GM10248 (cell line): Measurements from ENCODE around the gene BANP.
"Not testable (repeated sequence)": the region's sequence is repeated elsewhere in the genome, so short reads cannot be mapped to it uniquely, and the experiment has no call there.

Experiments used
- CTCF ChIA-PET: fragments of 300-600 bp; sonication (Branson Sonifier 250); formaldehyde crosslinking; extraction: SDS; loops from one replicate; lab custom pipeline; 2021; ENCODE audit warnings: antibody characterized with exemption; lab: Yijun Ruan, JAX
- POLR2A ChIA-PET: fragments of 350-650 bp; sonication (Branson Sonifier 250); formaldehyde crosslinking; extraction: SDS; loops from one replicate; lab custom pipeline; 2020; ENCODE audit warnings: antibody characterized with exemption; lab: Yijun Ruan, JAX
- DNase-seq: peaks from one replicate; pipeline ENCODE4 v3.0.0; 2012; ENCODE audit errors: extremely low spot score
- TF ChIP-seq, protein P1 (sequence below): IDR thresholded peaks from 2 replicates; pipeline ENCODE4 v1.5.1; 2012; ENCODE audit warnings: mild to moderate bottlenecking, low read depth; ENCODE audit errors: extremely low read depth, missing control alignments, control extremely low read depth

BANP gene

DNA sequence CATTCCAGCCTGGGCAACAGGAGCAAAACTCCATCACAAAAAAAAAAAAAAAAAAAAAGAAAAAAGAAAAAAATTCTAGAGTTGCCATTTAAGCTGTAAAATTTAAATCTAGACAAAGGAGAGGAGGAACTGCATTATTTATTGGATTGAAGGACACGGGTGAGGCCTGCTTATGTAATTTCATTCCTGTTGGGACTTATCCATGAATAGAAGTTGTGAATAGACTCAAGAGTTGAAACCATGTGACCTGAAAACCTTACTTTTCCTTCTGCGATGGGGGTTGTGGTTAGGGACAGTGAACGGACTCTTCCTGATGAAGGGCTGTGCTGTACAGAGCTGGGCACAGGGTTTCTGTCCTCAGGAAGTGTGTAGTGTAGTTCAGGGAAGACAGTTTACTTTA, 22.5 kb downstream of the BANP start:
- TF ChIP-seq, protein P1, sequence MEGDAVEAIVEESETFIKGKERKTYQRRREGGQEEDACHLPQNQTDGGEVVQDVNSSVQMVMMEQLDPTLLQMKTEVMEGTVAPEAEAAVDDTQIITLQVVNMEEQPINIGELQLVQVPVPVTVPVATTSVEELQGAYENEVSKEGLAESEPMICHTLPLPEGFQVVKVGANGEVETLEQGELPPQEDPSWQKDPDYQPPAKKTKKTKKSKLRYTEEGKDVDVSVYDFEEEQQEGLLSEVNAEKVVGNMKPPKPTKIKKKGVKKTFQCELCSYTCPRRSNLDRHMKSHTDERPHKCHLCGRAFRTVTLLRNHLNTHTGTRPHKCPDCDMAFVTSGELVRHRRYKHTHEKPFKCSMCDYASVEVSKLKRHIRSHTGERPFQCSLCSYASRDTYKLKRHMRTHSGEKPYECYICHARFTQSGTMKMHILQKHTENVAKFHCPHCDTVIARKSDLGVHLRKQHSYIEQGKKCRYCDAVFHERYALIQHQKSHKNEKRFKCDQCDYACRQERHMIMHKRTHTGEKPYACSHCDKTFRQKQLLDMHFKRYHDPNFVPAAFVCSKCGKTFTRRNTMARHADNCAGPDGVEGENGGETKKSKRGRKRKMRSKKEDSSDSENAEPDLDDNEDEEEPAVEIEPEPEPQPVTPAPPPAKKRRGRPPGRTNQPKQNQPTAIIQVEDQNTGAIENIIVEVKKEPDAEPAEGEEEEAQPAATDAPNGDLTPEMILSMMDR, result no peak
- ChIA-PET CTCF (interaction anchor here (1.2 to 2.1 kb wide), 2 partner anchors 14 to 195 kb away, joined by 3 to 6 read pairs; no protein-coding TSS in a partner anchor), POLR2A (no interaction called here)
- no peak for DNase-seq

DNA sequence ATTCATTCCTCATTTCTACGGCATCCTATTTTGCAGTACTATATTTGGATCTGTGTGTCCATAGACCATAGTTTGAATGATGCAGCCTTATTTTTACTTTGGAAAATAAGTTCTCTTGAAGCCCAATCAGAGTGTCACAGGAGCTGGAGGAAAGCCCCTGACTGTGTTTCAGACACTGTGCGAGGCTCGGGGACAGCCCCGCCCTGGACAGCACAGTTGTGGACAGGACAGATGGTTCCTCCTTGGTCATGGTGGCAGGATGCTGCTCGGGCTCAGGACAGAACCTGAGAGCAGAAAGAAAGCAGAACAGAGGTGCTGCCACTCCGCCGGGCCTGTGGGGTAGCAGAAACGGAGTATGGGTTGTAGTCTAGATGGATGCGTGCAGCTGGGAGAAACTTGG, 22.9 kb downstream of the BANP start:
- DNase-seq, result no peak
- ChIA-PET CTCF (interaction anchor here (1.2 to 2.1 kb wide), 2 partner anchors 14 to 195 kb away, joined by 3 to 6 read pairs; no protein-coding TSS in a partner anchor), POLR2A (no interaction called here)
- TF ChIP-seq, protein P1, result no peak

DNA sequence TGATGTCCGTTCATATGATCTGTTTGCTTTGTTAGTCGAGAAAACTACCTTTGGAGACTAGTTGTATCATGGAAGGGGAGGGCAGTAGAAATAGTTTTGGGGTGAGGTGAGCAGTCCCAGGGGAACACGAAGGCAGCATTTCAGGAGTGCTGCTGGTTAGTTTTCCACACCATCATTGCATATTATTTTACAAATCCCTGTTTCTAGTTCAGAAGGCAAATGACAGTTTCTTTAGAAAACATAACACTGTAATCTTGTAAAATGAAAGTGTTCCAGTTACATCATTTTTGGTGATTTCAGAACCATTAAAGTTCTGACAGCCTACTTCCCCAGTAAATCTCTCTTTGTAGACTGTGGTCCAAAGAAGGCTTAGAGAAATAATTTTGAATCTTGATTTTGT, 25.4 kb downstream of the BANP start:
- TF ChIP-seq, protein P1, result no peak
- DNase-seq, result no peak
- ChIA-PET POLR2A (no interaction called here), CTCF (interaction anchor here (1.2 kb wide), 1 partner anchor 22 kb away, joined by 3 read pairs; no protein-coding TSS in a partner anchor)

DNA sequence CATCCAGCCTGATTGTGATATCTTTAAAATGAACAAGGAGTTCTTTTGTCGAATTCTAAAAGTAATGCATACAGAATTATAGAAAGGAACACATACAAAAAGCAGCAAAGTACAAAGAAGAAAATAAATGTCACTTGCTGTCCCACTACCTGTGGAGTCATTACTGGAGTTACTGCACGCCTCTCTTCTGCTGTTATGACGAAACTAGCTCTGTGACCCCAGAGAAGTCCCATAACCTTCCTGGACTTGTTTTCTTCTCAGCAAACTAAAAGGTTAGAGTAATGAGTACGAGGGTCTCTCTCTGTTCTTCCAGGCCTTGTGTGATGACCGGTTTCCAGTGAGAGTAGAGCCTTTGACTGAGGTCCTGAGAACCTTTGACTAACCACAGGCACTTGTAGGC, 26.9 kb downstream of the BANP start:
- ChIA-PET CTCF (interaction anchor here (1.2 kb wide), 1 partner anchor 24 kb away, joined by 3 read pairs; no protein-coding TSS in a partner anchor), POLR2A (no interaction called here)
- TF ChIP-seq, protein P1, result no peak
- DNase-seq, result no peak

DNA sequence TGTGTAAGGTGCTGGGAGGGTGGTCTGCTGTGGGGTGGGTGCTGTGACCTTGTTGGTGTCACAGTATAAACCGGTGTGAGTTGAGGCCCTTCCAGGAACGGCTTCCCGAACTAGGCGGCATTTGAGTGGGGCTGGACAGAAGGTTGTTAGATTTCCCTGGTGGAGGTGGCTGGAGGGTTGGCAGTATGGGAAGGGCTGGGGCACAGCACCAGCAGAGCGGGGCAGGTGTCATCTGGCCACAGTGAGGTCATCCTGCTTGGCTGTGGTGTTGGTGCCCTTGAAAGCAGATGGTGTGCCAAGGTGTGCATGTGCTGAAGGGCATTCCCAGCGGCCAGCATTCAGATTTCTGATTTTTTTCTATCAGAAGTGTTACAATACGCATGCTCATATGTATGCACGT, 28.1 kb downstream of the BANP start:
- TF ChIP-seq, protein P1, result no peak
- no peak for DNase-seq
- CTCF ChIA-PET, result no interaction called here
- POLR2A ChIA-PET, result no interaction called here

DNA sequence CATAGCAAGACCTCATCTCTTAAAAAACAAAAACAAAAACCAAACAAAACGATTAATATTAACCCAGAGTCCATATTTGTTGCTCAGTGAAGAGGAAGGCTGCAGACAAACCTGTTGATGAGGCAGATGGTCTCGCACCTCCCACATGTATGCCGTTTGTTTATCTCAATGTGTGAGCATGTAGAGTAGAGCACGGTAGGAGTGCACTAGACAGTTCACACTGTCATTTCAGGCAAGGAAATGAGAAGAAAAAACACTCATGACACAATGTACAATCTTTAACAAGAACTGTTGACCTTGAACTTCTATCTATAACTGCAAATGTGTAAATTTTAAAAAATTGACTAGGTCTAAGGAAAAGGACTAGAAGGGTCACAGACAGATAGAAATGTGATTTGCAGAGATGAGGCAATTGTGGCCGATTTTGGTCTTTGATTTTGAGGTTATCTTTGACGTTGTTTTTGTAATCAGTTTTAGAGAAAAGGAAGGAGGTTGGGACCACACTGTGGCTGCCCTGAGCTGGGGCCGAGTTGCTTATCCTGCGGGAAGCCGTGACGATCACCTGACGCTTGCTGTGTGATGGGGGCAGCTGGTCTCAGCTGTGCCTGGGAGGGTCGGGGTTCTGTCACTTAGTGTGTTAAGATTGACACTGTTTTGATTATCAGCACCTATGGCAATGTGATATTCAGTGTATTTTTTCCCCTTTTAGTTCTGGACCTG, 28.8 kb downstream of the BANP start:
- DNase-seq, CTCF ChIA-PET, POLR2A ChIA-PET: not testable (repeated sequence)

DNA sequence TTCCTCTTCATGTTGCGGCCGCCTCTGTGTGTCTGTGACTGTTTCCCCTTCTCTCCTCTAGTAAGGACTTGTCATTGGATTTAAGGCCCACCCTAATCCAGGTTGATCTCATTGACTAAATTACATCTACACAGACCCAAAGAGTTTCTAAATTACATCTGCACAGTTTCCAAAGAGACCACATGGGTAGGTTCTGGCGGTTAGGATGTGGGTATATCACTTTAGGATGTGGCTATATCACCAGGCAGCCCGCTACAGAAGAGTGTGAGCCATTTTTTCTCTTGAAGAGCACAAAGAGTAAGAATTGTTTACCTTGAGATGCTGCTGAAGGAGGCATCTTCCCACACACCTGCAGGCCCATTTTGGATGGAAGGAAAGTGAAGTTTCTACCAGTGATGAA, 30.1 kb downstream of the BANP start:
- CTCF ChIA-PET, result interaction anchor here (1.6 kb wide), 1 partner anchor 8 kb away, joined by 3 read pairs; no protein-coding TSS in a partner anchor
- DNase-seq, POLR2A ChIA-PET: not testable (repeated sequence)
